ENCODE measurements around the gene DPY19L3.
A peak's percentile ranks its signal among the peaks of the same experiment; 100 is the strongest.

DPY19L3 gene, protein sequence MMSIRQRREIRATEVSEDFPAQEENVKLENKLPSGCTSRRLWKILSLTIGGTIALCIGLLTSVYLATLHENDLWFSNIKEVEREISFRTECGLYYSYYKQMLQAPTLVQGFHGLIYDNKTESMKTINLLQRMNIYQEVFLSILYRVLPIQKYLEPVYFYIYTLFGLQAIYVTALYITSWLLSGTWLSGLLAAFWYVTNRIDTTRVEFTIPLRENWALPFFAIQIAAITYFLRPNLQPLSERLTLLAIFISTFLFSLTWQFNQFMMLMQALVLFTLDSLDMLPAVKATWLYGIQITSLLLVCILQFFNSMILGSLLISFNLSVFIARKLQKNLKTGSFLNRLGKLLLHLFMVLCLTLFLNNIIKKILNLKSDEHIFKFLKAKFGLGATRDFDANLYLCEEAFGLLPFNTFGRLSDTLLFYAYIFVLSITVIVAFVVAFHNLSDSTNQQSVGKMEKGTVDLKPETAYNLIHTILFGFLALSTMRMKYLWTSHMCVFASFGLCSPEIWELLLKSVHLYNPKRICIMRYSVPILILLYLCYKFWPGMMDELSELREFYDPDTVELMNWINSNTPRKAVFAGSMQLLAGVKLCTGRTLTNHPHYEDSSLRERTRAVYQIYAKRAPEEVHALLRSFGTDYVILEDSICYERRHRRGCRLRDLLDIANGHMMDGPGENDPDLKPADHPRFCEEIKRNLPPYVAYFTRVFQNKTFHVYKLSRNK

GRCh38 chr19:32405431-32406160 lies at the start of gene DPY19L3:
TSS of gene DPY19L3 (plus strand) at chr19:32405770. CDS start at chr19:32408254, 2,484 bp downstream.
- no peaks in the 10 kb centered on the region for H3K9me3 ChIP-seq (ENCODE audit: control insufficient read depth, low read length)

GRCh38 chr19:32357720-32358119 lies 47.9 kb upstream of the DPY19L3 start:
- H3K36me3 ChIP-seq (ENCODE audit: control insufficient read depth, insufficient read depth, low read length): no peaks in the 10 kb centered on the region
- H3K4me1 ChIP-seq (ENCODE audit: control insufficient read depth, insufficient read depth, low read length): peaks cover 16% of the 10 kb centered on the region
- no peaks in the 10 kb centered on the region for H3K9me3 ChIP-seq (ENCODE audit: control insufficient read depth, low read length)
- H3K9ac ChIP-seq (ENCODE audit: low read length): no peak overlapping the region
- H3K4me3 ChIP-seq (ENCODE audit: low read length): no peak overlapping the region
- no peaks in the 10 kb centered on the region for H3K27me3 ChIP-seq (ENCODE audit: control insufficient read depth, insufficient read depth, low read length)

More at GRCh38 chr19:32405431-32406160, at the start of gene DPY19L3:
- H3K27me3 ChIP-seq (ENCODE audit: control insufficient read depth, insufficient read depth, low read length): no peaks in the 10 kb centered on the region
- H3K36me3 ChIP-seq (ENCODE audit: control insufficient read depth, insufficient read depth, low read length): peaks cover 8% of the 10 kb centered on the region
- H3K9ac ChIP-seq (ENCODE audit: low read length): peak within 1 kb of the TSS; percentile 98
- H3K4me1 ChIP-seq (ENCODE audit: control insufficient read depth, insufficient read depth, low read length): peaks cover 24% of the 10 kb centered on the region
- peak within 1 kb of the TSS; percentile 75 for H3K4me3 ChIP-seq (ENCODE audit: low read length)

DNA sequence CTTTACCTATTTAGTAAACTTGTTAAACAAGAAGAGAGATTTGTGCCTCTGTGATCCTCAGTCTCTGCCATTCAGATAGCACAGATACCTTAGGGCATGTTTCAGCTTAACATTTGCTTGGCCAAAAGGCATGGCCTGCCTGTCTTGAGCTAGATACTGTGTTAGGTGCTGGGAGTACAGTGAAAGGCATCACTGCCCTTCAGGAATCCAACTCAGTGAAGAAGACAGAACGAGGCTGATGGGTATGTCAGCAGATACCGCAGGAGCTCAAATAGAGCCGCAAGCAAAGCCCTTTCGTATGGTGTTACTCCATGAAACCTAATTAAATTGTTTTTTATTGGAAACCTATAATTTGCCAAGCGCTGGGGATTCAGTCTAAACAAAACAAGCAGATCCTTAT lies 47.2 kb upstream of the DPY19L3 start:
- Histone ChIP-seq H3K27me3 (ENCODE audit: control insufficient read depth, insufficient read depth, low read length) (no peaks in the 10 kb centered on the region), H3K4me3 (ENCODE audit: low read length) (no peak overlapping the region), H3K36me3 (ENCODE audit: control insufficient read depth, insufficient read depth, low read length) (no peaks in the 10 kb centered on the region), H3K4me1 (ENCODE audit: control insufficient read depth, insufficient read depth, low read length) (peaks cover 22% of the 10 kb centered on the region), H3K9me3 (ENCODE audit: control insufficient read depth, low read length) (no peaks in the 10 kb centered on the region), H3K9ac (ENCODE audit: low read length) (no peak overlapping the region)

- H3K9ac ChIP-seq (ENCODE audit: low read length): no peak overlapping the region
- H3K9me3 ChIP-seq (ENCODE audit: control insufficient read depth, low read length): no peaks in the 10 kb centered on the region
- no peaks in the 10 kb centered on the region for H3K36me3 ChIP-seq (ENCODE audit: control insufficient read depth, insufficient read depth, low read length)
- H3K4me3 ChIP-seq (ENCODE audit: low read length): no peak overlapping the region
- H3K4me1 ChIP-seq (ENCODE audit: control insufficient read depth, insufficient read depth, low read length): peaks cover 27% of the 10 kb centered on the region
- no peaks in the 10 kb centered on the region for H3K27me3 ChIP-seq (ENCODE audit: control insufficient read depth, insufficient read depth, low read length)
Measured at GRCh38 chr19:32359581-32359980, 46.0 kb upstream of the DPY19L3 start.

- Histone ChIP-seq H3K9me3 (ENCODE audit: control insufficient read depth, low read length) (no peaks in the 10 kb centered on the region), H3K4me1 (ENCODE audit: control insufficient read depth, insufficient read depth, low read length) (peaks cover 17% of the 10 kb centered on the region), H3K27me3 (ENCODE audit: control insufficient read depth, insufficient read depth, low read length) (no peaks in the 10 kb centered on the region), H3K9ac (ENCODE audit: low read length) (no peak overlapping the region), H3K36me3 (ENCODE audit: control insufficient read depth, insufficient read depth, low read length) (no peaks in the 10 kb centered on the region), H3K4me3 (ENCODE audit: low read length) (no peak overlapping the region)
Measured at GRCh38 chr19:32361574-32362317, 43.8 kb upstream of the DPY19L3 start.

- Histone ChIP-seq H3K4me1 (ENCODE audit: control insufficient read depth, insufficient read depth, low read length) (peaks cover 16% of the 10 kb centered on the region), H3K9ac (ENCODE audit: low read length) (no peak overlapping the region), H3K36me3 (ENCODE audit: control insufficient read depth, insufficient read depth, low read length) (no peaks in the 10 kb centered on the region), H3K9me3 (ENCODE audit: control insufficient read depth, low read length) (no peaks in the 10 kb centered on the region), H3K27me3 (ENCODE audit: control insufficient read depth, insufficient read depth, low read length) (no peaks in the 10 kb centered on the region), H3K4me3 (ENCODE audit: low read length) (no peak overlapping the region)
Measured at GRCh38 chr19:32362318-32362691, 43.3 kb upstream of the DPY19L3 start.

DNA sequence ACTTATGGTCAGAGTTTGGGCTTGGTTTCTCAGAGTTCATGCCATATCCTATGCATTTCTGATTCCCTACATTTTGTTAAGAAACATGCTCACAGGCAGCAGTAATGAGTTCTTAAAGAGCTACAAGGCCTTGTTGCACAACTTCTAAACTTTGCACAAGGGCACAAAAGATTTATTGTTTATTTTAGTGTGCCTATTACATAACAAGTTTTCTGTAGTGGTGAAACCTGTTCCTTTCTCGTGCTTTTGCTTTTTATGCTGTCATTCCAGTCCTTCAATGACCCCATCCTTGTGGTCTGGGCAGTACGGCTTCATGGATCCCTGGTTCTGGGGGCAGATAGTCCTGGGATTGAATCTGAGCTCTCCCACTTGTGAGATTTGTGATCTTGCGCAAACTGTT lies 42.4 kb upstream of the DPY19L3 start:
- Histone ChIP-seq H3K36me3 (ENCODE audit: control insufficient read depth, insufficient read depth, low read length) (no peaks in the 10 kb centered on the region), H3K9me3 (ENCODE audit: control insufficient read depth, low read length) (no peaks in the 10 kb centered on the region), H3K4me1 (ENCODE audit: control insufficient read depth, insufficient read depth, low read length) (peaks cover 16% of the 10 kb centered on the region), H3K9ac (ENCODE audit: low read length) (no peak overlapping the region), H3K27me3 (ENCODE audit: control insufficient read depth, insufficient read depth, low read length) (no peaks in the 10 kb centered on the region), H3K4me3 (ENCODE audit: low read length) (no peak overlapping the region)

DNA sequence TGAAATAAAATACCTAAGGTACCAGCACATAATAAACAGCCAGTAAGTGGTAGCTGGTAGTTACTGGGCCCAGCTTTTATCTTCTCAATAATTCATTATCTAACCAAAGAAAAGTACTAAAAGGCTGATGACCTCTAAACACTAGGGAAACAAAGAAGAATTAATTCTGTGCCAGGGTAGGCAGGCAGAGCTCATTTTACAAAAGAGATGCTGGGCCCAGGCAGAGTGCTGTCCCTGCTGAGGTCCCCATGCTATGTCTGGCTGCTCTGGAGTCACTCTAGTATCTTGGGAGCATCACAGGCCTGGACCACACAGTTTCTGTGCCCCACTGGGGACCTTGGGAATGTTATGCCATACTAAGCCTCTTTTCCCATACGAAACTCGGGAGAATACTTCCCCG lies 41.9 kb upstream of the DPY19L3 start:
- no peak overlapping the region for H3K9ac ChIP-seq (ENCODE audit: low read length)
- H3K27me3 ChIP-seq (ENCODE audit: control insufficient read depth, insufficient read depth, low read length): no peaks in the 10 kb centered on the region
- H3K4me3 ChIP-seq (ENCODE audit: low read length): no peak overlapping the region
- H3K4me1 ChIP-seq (ENCODE audit: control insufficient read depth, insufficient read depth, low read length): peaks cover 16% of the 10 kb centered on the region
- no peaks in the 10 kb centered on the region for H3K9me3 ChIP-seq (ENCODE audit: control insufficient read depth, low read length)
- no peaks in the 10 kb centered on the region for H3K36me3 ChIP-seq (ENCODE audit: control insufficient read depth, insufficient read depth, low read length)

- H3K4me3 ChIP-seq (ENCODE audit: low read length): no peak overlapping the region
- peaks cover 16% of the 10 kb centered on the region for H3K4me1 ChIP-seq (ENCODE audit: control insufficient read depth, insufficient read depth, low read length)
- no peak overlapping the region for H3K9ac ChIP-seq (ENCODE audit: low read length)
- H3K36me3 ChIP-seq (ENCODE audit: control insufficient read depth, insufficient read depth, low read length): no peaks in the 10 kb centered on the region
- no peaks in the 10 kb centered on the region for H3K27me3 ChIP-seq (ENCODE audit: control insufficient read depth, insufficient read depth, low read length)
- no peaks in the 10 kb centered on the region for H3K9me3 ChIP-seq (ENCODE audit: control insufficient read depth, low read length)
Measured at GRCh38 chr19:32364040-32364439, 41.5 kb upstream of the DPY19L3 start.

DNA sequence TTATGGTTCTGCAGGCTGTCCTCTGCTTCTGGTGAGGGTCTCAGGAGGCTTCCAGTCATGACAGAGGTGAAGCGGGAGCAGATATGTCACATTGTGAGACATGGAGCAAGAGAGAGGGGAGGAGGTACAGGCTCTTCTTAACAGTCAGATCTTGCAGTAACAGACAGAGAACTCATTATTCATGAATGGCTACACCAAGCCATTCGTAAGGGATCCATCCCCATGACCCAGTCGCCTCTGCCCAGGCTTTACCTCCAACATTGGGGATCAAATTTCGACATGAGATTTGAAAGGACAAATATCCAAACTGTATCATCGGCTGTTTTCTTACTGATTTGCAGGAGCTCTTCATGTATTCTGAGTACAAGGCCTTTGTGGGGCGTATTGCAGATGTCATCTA lies 38.5 kb upstream of the DPY19L3 start:
- Histone ChIP-seq H3K9ac (ENCODE audit: low read length) (no peak overlapping the region), H3K36me3 (ENCODE audit: control insufficient read depth, insufficient read depth, low read length) (no peaks in the 10 kb centered on the region), H3K4me1 (ENCODE audit: control insufficient read depth, insufficient read depth, low read length) (peaks cover 16% of the 10 kb centered on the region), H3K9me3 (ENCODE audit: control insufficient read depth, low read length) (no peaks in the 10 kb centered on the region), H3K27me3 (ENCODE audit: control insufficient read depth, insufficient read depth, low read length) (no peaks in the 10 kb centered on the region), H3K4me3 (ENCODE audit: low read length) (no peak overlapping the region)

GRCh38 chr19:32367948-32368536 lies 37.5 kb upstream of the DPY19L3 start:
- Histone ChIP-seq H3K9me3 (ENCODE audit: control insufficient read depth, low read length) (no peaks in the 10 kb centered on the region), H3K4me1 (ENCODE audit: control insufficient read depth, insufficient read depth, low read length) (peaks cover 12% of the 10 kb centered on the region), H3K4me3 (ENCODE audit: low read length) (no peak overlapping the region), H3K27me3 (ENCODE audit: control insufficient read depth, insufficient read depth, low read length) (no peaks in the 10 kb centered on the region), H3K36me3 (ENCODE audit: control insufficient read depth, insufficient read depth, low read length) (peaks cover 8% of the 10 kb centered on the region), H3K9ac (ENCODE audit: low read length) (no peak overlapping the region)
